AG08396 (cell line): ENCODE results near the gene SHQ1.
"Not testable (repeated sequence)": the region's sequence is repeated elsewhere in the genome, so short reads cannot be mapped to it uniquely, and the experiment has no call there.

ENCODE experiments used
- DNase-seq: peaks from one replicate; pipeline ENCODE4 v3.0.0; 2012; ENCODE audit warnings: low spot score, mixed read lengths

The SHQ1 gene

GRCh38 chr3:72748659-72749058 is 99.6 kb downstream of the SHQ1 start:
- DNase-seq: no peak

DNA sequence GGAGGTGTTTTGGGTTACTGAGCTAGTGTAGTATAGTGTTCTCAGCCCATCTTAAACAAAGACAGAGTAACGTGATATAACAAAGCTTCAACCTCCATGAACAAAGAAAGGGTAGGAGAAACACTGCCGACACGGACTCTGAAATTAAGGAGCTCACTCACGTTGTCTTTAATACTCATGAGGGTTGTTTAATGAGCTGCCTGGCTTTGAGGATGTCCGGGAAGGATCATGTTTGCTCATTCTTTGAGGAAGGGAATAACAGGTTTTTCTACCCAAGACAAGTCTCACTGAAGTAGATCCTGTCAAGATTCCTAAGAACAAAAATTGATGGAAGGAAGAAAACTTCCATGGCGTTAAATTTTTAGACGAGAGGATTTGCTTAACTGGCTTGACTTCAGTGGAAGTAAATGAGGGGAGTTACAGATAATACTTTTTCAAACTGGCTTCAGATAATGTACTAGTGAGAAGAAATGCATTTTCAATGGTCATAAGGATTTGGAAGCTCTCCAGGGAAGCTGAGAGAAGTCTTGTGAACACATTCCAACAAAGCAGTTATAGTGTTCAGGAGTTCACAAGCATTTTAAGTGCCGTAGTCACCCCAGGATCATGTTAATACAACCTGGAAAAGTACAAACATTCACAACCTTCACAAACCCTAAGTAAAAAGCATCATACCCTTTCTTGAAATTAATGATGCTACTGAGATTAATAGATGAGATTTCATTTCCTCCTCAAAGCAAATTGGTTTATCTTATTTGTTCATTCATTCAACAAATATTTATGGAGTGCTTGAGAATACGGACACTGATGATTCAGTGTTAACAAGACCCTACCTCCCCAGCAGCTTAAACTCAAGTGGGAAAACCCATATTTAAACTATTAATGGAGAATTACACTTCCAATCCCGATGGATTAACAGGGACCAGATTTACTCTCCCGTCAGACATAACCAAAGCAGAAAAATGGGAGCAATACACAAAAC is 101.5 kb downstream of the SHQ1 start:
- no peak for DNase-seq

DNA sequence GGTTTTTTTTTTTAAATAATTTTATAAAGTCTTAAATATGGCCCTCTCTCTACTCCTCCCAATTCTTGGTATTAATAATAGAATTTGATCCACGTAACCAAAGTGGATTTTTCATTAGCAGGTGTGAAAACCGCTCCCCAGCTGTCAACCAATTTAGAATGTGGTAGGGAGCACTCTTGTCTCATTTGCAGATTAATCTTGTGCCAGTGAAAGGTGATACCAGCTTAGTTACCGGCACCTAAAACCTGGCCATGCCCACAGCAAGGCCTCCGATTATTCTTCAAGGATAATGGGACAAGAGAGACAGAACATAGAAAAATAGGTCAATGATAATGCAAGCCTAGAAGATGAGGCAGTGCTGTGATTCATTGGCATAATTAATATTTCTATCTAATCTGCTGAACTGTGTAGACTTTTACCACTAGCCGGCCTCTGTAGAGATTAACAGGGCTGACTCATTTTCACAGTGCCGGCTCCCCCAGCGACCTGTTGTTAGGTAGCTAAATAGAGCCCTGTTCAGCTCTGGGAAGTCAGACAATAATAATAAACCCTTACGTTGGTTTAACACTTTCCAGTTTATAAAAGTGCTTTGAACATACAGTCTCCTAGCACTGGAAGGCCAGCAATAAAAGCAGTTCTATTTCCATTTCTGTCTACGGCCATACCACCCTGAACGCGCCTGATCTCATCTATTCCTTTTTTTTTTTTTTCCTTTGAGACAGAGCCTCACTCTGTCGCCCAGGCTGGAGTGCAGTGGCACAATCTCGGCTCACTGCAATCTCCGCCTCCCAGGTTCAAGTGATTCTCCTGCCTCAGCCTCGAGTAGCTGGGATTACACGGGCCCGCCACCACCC is 102.9 kb downstream of the SHQ1 start:
- no peak for DNase-seq

- DNase-seq: no peak
Measured at GRCh38 chr3:72744330-72744729, 103.9 kb downstream of the SHQ1 start.

- peak; percentile 42 for DNase-seq
Measured at GRCh38 chr3:72739531-72740466, 108.4 kb downstream of the SHQ1 start.

DNA sequence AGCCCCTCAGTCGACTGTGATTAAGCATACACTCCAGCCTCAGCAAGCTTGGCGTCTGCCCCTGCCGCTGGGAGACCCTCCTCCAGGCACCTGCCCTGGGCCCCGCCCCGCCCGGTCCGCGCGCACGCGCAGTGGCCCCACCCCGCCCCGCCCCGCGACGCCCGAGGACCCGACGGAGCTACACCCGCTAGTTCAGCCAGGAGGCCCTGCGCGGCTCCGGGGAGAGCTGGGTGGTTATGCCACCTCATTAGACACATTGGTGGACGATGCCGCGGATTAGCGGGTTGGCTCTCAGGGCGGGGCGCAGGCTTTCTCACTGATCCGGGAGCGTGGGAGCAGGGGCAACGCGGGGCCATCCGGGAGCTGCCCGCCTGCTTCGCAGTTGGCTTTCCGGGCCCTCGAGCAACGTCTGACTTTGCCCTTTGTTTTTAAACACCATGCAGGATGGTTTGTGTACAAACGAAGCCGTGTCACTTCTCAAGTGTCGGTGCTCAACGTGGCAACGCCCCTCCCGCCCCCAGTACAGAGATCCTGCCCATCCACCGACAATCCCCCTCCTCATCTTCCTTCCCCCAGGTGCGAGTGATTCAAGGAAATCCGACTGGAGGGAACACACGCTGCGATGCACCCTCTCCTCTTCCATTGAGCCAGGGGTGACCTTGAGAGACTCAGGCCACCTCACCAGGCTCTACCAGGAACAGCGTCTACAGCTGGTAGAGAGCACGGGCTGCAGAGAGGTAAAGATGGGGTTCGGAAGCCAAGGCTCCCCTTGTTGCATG is 109.3 kb downstream of the SHQ1 start:
- DNase-seq: peak; percentile 66

DNA sequence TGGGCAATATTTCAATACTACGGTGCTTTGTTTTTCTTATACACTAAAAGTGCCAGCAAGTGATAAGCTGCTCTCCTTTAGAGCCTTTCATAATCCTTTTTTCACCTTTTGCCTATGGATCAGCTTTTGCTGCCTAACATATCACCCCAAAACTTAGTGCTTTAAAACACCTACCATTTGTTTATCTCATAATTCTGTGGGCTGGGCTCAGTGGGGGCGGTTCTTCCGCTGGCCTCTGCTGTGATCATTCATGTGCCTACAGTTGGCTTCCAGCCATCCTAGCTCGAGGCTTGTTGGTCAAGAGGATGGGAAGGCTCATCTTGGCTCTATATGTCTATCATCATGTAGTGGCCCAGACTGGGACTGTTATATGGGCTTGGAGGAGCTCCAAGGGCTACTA is 113.2 kb downstream of the SHQ1 start:
- DNase-seq: not testable (repeated sequence)

- DNase-seq: no peak
Measured at GRCh38 chr3:72733676-72734075, 114.6 kb downstream of the SHQ1 start.

DNA sequence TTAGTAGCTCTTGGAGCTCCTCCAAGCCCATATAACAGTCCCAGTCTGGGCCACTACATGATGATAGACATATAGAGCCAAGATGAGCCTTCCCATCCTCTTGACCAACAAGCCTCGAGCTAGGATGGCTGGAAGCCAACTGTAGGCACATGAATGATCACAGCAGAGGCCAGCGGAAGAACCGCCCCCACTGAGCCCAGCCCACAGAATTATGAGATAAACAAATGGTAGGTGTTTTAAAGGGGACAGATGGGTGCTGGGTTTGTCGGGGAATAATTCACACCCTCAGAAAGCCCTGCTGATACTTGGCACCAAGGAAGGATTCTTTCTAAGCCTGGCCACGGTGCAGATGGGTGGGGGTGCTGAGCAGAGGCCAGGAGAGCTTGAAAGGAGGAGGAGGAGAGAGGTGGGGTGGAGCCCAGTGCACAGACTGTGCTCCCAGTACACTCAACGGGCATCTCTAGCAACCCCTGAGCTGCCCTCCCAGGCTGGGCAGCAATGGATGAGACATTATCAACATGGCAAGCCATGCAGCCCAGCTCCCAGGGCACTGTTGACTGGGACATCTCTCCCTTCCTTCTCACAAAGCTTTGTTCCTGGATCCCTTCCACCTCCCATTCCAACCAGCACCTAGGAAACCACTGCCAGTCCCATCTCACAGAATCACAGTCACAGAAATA is 115.4 kb downstream of the SHQ1 start:
- not testable (repeated sequence) for DNase-seq

GRCh38 chr3:72728958-72729467 is 119.2 kb downstream of the SHQ1 start:
- no peak for DNase-seq

DNA sequence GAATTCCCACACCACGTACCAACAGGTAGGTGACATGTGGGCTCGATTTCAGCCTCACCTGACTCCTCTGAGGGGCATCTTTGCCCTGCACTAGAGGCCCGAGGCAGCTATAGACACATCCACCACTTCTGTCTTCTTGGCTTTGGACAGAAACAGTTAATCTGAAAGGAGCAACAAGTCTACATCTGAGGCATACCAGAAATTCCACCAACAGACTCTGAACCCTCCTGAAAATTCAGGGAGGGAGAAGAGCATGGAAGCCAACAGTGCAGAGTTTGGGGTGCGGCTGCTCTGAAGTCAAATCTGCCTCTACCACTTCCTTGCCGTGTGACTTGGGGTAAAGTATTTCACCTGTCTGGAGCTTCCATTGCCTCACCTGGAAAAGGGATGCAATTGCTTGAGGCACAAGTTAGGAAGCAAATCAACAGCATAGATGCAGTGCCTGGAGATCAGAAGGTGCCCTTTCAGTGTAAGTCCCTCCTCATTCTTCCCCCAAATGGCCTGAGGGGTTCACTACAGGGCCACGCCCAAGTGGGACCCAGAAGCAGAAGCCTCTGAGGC is 119.8 kb downstream of the SHQ1 start:
- DNase-seq: no peak

- DNase-seq: no peak
Measured at GRCh38 chr3:72727726-72728125, 120.5 kb downstream of the SHQ1 start.

DNA sequence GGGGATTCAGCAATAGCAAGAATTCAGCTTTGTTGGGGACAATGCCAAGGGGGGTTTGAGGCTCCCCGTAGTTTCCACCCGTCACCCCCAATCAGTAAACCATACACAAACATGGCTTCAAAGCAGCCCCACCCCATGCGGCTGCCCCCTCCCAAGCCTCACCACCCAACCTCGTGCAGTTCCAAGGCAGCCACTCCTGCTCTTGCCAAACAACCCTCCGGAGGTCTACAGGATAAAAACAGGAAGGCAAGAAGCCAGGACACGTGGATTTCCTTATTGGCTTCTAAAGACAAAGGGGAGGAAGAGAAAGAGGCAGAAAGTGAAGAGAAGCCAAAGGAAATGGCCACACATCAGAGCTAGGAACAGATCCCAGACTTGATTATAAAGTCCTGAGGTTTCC is 121.1 kb downstream of the SHQ1 start:
- no peak for DNase-seq

GRCh38 chr3:72725229-72725628 is 123.0 kb downstream of the SHQ1 start:
- no peak for DNase-seq

- DNase-seq: no peak
Measured at GRCh38 chr3:72724070-72724469, 124.2 kb downstream of the SHQ1 start.

GRCh38 chr3:72722930-72723726 is 125.1 kb downstream of the SHQ1 start:
- peak; percentile 57 for DNase-seq

DNA sequence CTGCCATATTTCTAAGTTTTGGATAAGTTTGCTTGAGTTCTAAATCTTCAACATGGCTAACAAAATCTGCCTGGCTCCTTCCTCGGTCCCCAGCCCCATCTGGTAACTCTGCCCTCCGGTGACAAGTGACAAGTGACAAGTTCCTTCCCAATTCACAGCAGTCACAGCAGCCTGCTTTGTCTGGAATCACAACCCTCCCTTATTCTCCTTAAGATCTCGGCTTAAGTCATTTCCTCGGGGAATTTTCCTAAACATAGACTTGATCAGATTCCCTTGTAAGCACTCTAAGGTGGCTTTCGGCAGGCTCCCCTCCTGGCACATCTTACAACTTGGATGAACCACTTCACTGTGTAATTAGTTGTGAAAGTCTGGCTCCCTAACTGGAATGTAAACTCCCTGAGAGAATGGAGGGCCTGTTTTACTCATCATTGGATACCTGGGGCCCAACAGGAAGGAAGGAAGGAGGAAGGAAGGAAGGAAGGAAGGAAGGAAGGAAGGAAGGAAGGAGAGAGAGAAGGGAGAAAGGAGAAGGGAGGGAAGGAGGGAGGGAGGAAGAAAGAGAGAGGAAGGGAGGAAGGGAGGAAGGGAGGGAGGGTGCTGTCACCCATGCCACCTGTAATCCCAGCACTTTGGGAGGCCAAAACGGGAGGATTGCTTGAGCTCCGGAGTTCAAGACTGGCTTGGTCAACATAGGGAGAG is 126.4 kb downstream of the SHQ1 start:
- no peak for DNase-seq

DNA sequence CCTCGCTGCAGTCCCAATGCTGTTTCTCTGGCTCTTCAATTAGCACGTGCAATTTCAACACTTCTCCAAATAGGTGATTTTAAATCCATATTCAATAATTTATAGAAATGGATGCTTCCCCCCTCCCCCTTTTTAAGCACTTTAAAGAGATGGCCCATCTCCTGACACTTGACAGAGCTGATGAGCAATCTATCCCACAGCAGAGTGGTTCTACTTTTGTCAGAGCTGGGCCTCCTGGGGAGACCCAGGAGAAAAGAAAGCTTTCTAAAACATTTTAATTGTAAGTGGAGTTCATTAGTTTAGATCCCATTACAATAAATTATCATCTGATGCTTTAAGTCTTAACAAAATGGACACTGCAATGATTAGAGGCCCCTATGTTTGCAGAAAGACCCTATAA is 127.7 kb downstream of the SHQ1 start:
- DNase-seq: no peak
